Fibroblast of villous mesenchyme (primary cell): Measurements from ENCODE around the gene WBP11. TPM values are rescaled to one million over a fixed set of nuclear protein-coding genes. Genes with fewer than 3 reads are reported as not detected.
A peak's percentile ranks its signal among the peaks of the same experiment; 100 is the strongest.

ENCODE experiments used
- DNase-seq: peaks from one replicate; pipeline ENCODE4 v3.0.0-alpha.2; 2010; ENCODE audit warnings: low read depth
- H3K4me3 ChIP-seq: 2 replicates; pipeline ENCODE4 v1.5.1; 2011; ENCODE audit warnings: low read depth, mild to moderate bottlenecking, low read length
- CTCF ChIP-seq: IDR thresholded peaks from 2 replicates; pipeline ENCODE4 v1.5.1; 2012; ENCODE audit warnings: low read depth, mild to moderate bottlenecking, low read length; ENCODE audit not compliant: insufficient read depth
- total RNA-seq: library from RNA; depleted of rRNA; stranded (reverse); fragments of >200 nt; gene quantifications from 2 replicates; pipeline ENCODE4 v1.2.3, GENCODE V29; 2012

WBP11 gene
- 11.0 and 15.5 TPM in 2 replicates for total RNA-seq

DNA sequence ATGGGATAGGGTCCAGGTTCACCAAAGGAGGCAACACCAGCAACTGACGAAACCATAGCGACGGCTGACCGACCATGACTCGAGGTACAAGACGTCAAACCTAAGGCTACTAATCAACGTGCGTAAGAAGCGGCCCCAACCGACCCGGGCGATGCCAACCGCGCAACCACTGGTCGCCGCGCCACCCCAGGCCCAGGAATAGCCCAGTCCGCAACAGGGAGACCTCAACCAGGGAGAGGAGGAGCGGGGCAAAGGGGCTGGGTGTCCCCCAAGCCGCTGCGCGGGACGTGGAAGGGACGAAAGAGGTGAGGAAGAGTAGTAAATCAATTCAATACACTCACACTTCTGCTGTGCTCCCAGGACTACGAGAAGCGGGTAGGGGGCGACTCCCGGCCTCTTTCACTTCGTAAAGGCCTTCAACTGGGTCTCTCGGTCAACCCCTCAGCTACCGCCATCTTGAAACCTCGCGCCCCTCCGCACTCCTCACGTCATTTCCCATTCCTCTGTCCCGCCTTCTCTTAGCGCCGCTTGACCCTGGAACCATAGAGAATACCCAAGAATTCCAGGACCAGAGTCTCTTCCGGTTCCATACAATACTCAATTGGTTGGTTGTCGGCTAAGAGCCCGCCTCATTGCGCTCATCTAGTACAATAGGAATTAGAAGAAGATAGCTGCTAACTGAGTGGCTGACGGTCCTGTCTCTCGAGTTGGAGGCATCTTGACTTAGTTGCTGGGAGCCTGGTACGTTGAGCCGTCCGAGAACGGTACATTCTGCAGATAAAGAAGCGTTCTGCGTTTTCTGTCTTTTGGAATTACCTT lies at the start of gene WBP11, which contains the start of gene C12orf60:
Gene WBP11, minus strand, starts transcription at position 468 of the 819 bp plus-strand sequence. CDS start 2,095 bp downstream, outside the sequence.
Gene C12orf60, plus strand, starts transcription at position 660 of the 819 bp plus-strand sequence. CDS start 19,266 bp downstream, outside the sequence.
- H3K4me3 ChIP-seq = peak within 1 kb of the TSS; percentile 93
- peak; percentile 100 for DNase-seq
- no peak for TF ChIP-seq CTCF

GRCh38 chr12:14852880-14853279 lies 49.6 kb upstream of the WBP11 start:
- DNase-seq = no peak
- no peak for TF ChIP-seq CTCF
- no peak overlapping the region for H3K4me3 ChIP-seq

GRCh38 chr12:14850929-14851663 lies 47.8 kb upstream of the WBP11 start:
- no peak for DNase-seq
- H3K4me3 ChIP-seq = no peak overlapping the region
- no peak for TF ChIP-seq CTCF

DNA sequence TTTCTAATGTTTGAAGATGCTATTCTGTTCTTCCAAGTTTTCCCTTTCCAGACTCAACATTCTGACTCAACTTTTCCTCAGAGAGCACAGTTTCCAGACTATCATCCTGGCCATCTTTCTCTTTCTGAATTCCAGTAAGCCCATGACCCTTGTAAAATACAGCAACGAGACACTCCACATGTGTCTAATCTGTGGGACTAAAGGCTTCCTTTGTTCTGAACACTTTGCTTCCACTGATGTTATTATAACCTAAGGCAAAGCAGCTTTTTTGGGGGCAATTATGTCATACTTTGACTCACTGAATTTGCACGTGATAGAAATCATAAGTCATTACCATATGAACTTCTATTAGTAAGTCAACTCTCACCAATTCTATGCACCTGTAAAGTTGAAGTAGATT lies 46.4 kb upstream of the WBP11 start:
- no peak for TF ChIP-seq CTCF
- DNase-seq = peak; percentile 76
- no peak overlapping the region for H3K4me3 ChIP-seq

GRCh38 chr12:14846876-14847580 lies 43.8 kb upstream of the WBP11 start:
- TF ChIP-seq CTCF = no peak
- no peak overlapping the region for H3K4me3 ChIP-seq
- no peak for DNase-seq

DNA sequence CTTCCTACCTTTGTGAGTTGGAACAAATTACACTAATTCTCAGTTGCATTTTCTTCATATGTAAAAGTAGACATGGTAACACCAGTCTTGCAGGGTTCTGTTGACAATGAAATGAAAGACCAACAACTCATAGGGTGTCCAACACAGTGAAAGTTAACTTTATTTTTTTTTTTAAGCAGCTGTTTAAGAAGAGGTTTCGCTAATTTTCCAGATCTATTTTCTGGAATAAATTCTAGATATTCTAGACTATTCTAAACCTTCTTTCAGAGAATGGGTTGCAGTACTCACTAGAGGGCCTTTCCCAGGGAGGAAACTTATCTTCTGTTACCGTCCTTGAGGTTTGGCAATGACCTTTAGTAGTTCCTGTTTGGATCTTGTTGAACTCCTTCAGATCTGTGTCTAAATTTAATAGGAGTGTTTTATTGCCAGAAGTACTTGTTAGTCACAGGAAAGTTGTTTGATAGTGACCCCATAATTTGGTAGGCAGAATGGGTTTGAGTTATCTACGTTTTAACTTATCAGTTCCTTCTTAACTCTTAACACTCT lies 42.8 kb upstream of the WBP11 start:
- no peak overlapping the region for H3K4me3 ChIP-seq
- peak; percentile 28 for DNase-seq
- no peak for TF ChIP-seq CTCF
